ENCODE data around the gene SSC5D. TPM values are rescaled to one million over a fixed set of nuclear protein-coding genes. Genes with fewer than 3 reads are reported as not detected.

SSC5D gene
- polyA plus RNA-seq, 1 donor (not counting 4 experiments of a cell fraction or from before 2014, with no cell fraction given), result not detected

DNA sequence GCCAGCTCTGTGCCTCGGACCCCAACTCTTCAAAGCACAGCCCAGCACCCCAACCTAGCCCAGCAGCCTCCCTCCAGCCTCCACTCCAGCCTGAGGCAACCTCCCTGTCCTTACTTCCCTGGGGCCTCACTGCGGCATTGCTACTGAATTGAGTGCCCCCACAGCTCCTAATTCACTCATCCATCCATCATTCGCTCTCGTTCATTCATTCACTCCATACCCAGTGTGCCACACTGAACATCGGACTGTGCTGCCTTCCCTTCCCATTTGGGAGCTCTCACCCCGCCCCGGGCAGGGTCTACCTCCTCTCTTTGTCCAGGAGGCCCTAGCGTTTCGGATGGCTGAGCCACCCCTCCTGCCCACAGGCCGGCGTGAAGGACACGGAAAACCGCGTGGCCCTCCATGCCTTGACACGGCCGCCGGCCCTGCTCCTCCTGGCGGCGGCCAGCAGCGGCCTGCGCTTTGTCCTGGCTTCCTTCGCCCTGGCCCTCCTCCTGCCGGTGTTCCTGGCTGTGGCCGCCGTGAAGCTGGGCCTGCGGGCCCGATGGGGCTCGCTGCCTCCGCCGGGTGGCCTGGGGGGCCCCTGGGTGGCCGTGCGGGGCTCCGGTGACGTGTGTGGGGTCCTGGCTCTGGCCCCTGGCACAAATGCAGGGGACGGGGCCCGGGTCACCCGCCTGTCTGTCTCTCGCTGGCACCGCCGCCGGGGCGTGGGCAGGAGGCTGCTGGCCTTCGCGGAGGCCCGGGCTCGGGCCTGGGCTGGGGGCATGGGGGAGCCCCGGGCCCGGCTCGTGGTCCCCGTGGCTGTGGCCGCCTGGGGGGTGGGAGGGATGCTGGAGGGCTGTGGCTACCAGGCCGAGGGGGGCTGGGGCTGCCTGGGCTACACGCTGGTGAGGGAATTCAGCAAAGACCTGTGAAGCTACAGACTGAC, 1.9 kb upstream of the SSC5D start:
- H3K9ac ChIP-seq (ENCODE audit: control insufficient read depth, extremely low read depth, insufficient read depth, low read length), result peak overlapping the region; percentile 63
- H3K9me1 ChIP-seq (ENCODE audit: control insufficient read depth, extremely low read depth, insufficient read depth, low read length), result peaks cover 3% of the 10 kb centered on the region
- no peak overlapping the region for H3K4me3 ChIP-seq (ENCODE audit: control insufficient read depth in 2 of 3, extremely low read depth in 1 of 3, insufficient read depth in 2 of 3, low read depth in 1 of 3, low read length in 3 of 3)
- no peaks in the 10 kb centered on the region for H3K79me2 ChIP-seq (ENCODE audit: control insufficient read depth, insufficient read depth, low read length)
- H3K27ac ChIP-seq (ENCODE audit: control insufficient read depth, insufficient read depth, low read length), result no peak overlapping the region
- peaks cover 8% of the 10 kb centered on the region for H3K27me3 ChIP-seq (ENCODE audit: control insufficient read depth, extremely low read depth, insufficient read depth, low read length)
- no peaks in the 10 kb centered on the region for H3K9me3 ChIP-seq (ENCODE audit: control insufficient read depth, low read depth, low read length)
- no peak overlapping the region for H2AFZ ChIP-seq (ENCODE audit: control insufficient read depth, low read length)
- peaks cover 27% of the 10 kb centered on the region for H3K4me1 ChIP-seq (ENCODE audit: control insufficient read depth, extremely low read depth, insufficient read depth, low read length)
- no peaks in the 10 kb centered on the region for H4K20me1 ChIP-seq (ENCODE audit: control insufficient read depth, extremely low read depth, insufficient read depth, low read length)
- peaks cover 0 to 5% of the 10 kb centered on the region in 2 experiments for H3K36me3 ChIP-seq (ENCODE audit: control insufficient read depth in 2 of 2, extremely low read depth in 1 of 2, insufficient read depth in 2 of 2, low read length in 2 of 2)
- DNase-seq (ENCODE audit: low read depth, low spot score) (no peak), FAIRE-seq (no peak)
- dilution Hi-C loops (cut with MboI; ENCODE audit: extremely low pct_ligation_motif_present, low sequenced_read_pairs), result no loop called here
- TF ChIP-seq EZH2 (IDR thresholded peaks at IDR 0.05; ENCODE audit: low read length), result no peak
- TF ChIP-seq, protein P1, sequence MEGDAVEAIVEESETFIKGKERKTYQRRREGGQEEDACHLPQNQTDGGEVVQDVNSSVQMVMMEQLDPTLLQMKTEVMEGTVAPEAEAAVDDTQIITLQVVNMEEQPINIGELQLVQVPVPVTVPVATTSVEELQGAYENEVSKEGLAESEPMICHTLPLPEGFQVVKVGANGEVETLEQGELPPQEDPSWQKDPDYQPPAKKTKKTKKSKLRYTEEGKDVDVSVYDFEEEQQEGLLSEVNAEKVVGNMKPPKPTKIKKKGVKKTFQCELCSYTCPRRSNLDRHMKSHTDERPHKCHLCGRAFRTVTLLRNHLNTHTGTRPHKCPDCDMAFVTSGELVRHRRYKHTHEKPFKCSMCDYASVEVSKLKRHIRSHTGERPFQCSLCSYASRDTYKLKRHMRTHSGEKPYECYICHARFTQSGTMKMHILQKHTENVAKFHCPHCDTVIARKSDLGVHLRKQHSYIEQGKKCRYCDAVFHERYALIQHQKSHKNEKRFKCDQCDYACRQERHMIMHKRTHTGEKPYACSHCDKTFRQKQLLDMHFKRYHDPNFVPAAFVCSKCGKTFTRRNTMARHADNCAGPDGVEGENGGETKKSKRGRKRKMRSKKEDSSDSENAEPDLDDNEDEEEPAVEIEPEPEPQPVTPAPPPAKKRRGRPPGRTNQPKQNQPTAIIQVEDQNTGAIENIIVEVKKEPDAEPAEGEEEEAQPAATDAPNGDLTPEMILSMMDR (optimal IDR thresholded peaks at IDR 0.05 in 1 of 3, IDR thresholded peaks at IDR 0.05 in 1 of 3, conservative IDR thresholded peaks at IDR 0.05 in 1 of 3; ENCODE audit: extremely low read depth in 1 of 3, insufficient read depth in 2 of 3, low read length in 3 of 3), result no peak
- peak overlapping the region; percentile 85 for H3K4me2 ChIP-seq (ENCODE audit: control insufficient read depth, extremely low read depth, insufficient read depth, low read depth, low read length)

DNA sequence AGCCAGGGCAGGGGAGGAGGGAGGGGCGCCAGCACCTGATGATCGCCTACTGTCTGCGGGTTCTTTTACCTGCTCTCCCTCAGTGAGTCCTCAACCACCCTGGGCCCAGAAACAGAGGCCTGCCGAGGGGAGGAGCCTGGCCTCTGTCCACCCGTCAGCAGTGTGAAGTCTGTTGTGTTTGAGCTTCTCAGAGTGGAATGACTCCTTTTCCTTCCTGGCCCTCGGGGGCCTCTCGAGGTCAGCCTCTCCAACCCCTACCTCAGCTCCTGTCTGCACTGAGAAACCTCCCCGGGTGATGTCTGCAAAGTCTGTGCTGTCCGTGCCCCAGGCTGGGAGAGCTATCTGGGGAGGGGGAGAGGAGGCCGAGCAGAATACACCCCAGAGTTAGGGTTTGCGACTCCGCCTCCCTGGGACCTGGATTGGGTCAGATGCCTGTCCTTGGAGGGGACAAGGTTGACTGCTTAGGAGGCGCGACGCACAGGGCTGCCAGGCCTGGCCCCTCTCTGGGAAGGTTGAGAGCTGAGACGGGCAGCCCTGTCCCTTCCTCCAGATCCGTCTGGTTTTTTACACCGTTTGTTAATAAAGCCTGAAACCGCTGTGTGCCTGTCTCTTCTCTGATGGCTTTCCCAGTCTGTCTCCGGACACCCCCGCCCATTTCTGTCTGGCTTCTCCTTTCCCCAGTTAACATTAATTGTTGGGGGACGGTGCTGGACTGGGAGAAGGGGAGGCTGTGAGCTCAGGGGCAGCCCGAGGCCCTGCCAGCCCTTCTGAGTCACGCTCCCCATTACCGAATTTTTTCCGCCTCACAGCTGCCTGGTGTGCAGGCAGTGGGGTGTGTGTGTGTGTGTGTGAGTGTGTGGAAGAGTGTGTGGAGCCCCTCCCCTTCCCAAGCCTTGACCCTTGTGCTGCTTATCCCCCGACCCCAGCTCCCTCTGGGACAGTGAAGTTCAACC, 989 bp upstream of the SSC5D start:
- no peaks in the 10 kb centered on the region for H4K20me1 ChIP-seq (ENCODE audit: control insufficient read depth, extremely low read depth, insufficient read depth, low read length)
- no peaks in the 10 kb centered on the region for H3K9me3 ChIP-seq (ENCODE audit: control insufficient read depth, low read depth, low read length)
- H3K36me3 ChIP-seq (ENCODE audit: control insufficient read depth in 2 of 2, extremely low read depth in 1 of 2, insufficient read depth in 2 of 2, low read length in 2 of 2), result peaks cover 0 to 5% of the 10 kb centered on the region in 2 experiments
- DNase-seq (ENCODE audit: low read depth, low spot score), result peak; percentile 23
- peaks cover 32% of the 10 kb centered on the region for H3K4me1 ChIP-seq (ENCODE audit: control insufficient read depth, extremely low read depth, insufficient read depth, low read length)
- H3K79me2 ChIP-seq (ENCODE audit: control insufficient read depth, insufficient read depth, low read length), result no peaks in the 10 kb centered on the region
- peak overlapping the region; percentile 63 for H3K9ac ChIP-seq (ENCODE audit: control insufficient read depth, extremely low read depth, insufficient read depth, low read length)
- FAIRE-seq, result peak; percentile 79
- peaks cover 18% of the 10 kb centered on the region for H3K27me3 ChIP-seq (ENCODE audit: control insufficient read depth, extremely low read depth, insufficient read depth, low read length)
- H2AFZ ChIP-seq (ENCODE audit: control insufficient read depth, low read length), result no peak overlapping the region
- peaks cover 3% of the 10 kb centered on the region for H3K9me1 ChIP-seq (ENCODE audit: control insufficient read depth, extremely low read depth, insufficient read depth, low read length)
- H3K27ac ChIP-seq (ENCODE audit: control insufficient read depth, insufficient read depth, low read length), result peak overlapping the region; percentile 77
- peak overlapping the region; percentile 52 for H3K4me2 ChIP-seq (ENCODE audit: control insufficient read depth, extremely low read depth, insufficient read depth, low read depth, low read length)
- peak overlapping the region in 2 of 3 experiments; percentile 42 to 46 for H3K4me3 ChIP-seq (ENCODE audit: control insufficient read depth in 2 of 3, extremely low read depth in 1 of 3, insufficient read depth in 2 of 3, low read depth in 1 of 3, low read length in 3 of 3)
- TF ChIP-seq, protein P1 (optimal IDR thresholded peaks at IDR 0.05 in 1 of 3, IDR thresholded peaks at IDR 0.05 in 1 of 3, conservative IDR thresholded peaks at IDR 0.05 in 1 of 3; ENCODE audit: extremely low read depth in 1 of 3, insufficient read depth in 2 of 3, low read length in 3 of 3), result no peak
- dilution Hi-C loops (cut with MboI; ENCODE audit: extremely low pct_ligation_motif_present, low sequenced_read_pairs), result no loop called here

All from keratinocyte (primary cell).